ENCODE data around the gene ASCL1. TPM values are rescaled to one million over a fixed set of nuclear protein-coding genes. Genes with fewer than 3 reads are reported as not detected.

Gene ASCL1
- total and polyA plus RNA-seq, 9 of the 15 experiments (the other 6 are each of a cell fraction or from before 2014, with no cell fraction given) = 0.01 to 0.09 (median 0.04) TPM; not detected in 3

GRCh38 chr12:102946042-102946441 is 11.4 kb upstream of the ASCL1 start:
- in situ Hi-C loops (cut with MboI) = no loop called here

More at GRCh38 chr12:102946042-102946441, 11.4 kb upstream of the ASCL1 start:
- no peak for FAIRE-seq
- CTCF ChIA-PET (ENCODE audit: low intra/inter-chr PET ratio) = no interaction called here
- no peak overlapping the region for H3K4me3 ChIP-seq
- no peaks in the 10 kb centered on the region for H4K20me1 ChIP-seq (replicated peaks; ENCODE audit: control insufficient read depth, insufficient read depth, low read length)
- ATAC-seq = no peak
- H3K9ac ChIP-seq (ENCODE audit: insufficient read depth in 1 of 2, low read depth in 2 of 2, low read length in 2 of 2) = no peak overlapping the region
- H3K4me2 ChIP-seq (ENCODE audit: insufficient read depth, low read length) = no peak overlapping the region
- H3K27me3 ChIP-seq (ENCODE audit: control insufficient read depth in 2 of 2, insufficient read depth in 2 of 2, low read length in 2 of 2) = no peaks in the 10 kb centered on the region
- intact Hi-C loops (cut with micrococcal nuclease) = loop anchor here (5.0 kb wide), 2 partner anchors 64 to 686 kb away; no protein-coding TSS in a partner anchor
- no TSS peak for BruUV-seq (replicated peaks)
- no peak overlapping the region for H2AFZ ChIP-seq (ENCODE audit: low read depth, low read length)
- no peaks in the 10 kb centered on the region for H3K36me3 ChIP-seq (ENCODE audit: control insufficient read depth, insufficient read depth, low read length)
- DNase-seq (ENCODE audit: extremely low read depth in 1 of 4, low spot score in 3 of 4) = no peak
- POLR2A ChIA-PET = no interaction called here
- H3K9me3 ChIP-seq (replicated peaks; ENCODE audit: control insufficient read depth, insufficient read depth, low read depth, low read length) = no peaks in the 10 kb centered on the region
- H3K27ac ChIP-seq (ENCODE audit: extremely low read depth, low read depth, low read length) = no peak overlapping the region
- H3K4me1 ChIP-seq (replicated peaks in 1 of 2; ENCODE audit: control insufficient read depth in 2 of 2, insufficient read depth in 2 of 2, low read length in 2 of 2) = peaks cover 0 to under 1% of the 10 kb centered on the region in 2 experiments; a peak in 1 of 5 replicates
- TF ChIP-seq TCF3 (CRISPR knock-in tag; IDR thresholded peaks at IDR 0.05) (no peak), RERE (CRISPR knock-in tag; IDR thresholded peaks at IDR 0.05; ENCODE audit: borderline replicate concordance) (no peak), ZBTB43 (CRISPR knock-in tag; IDR thresholded peaks at IDR 0.05) (no peak), PCBP2 (IDR thresholded peaks at IDR 0.05; ENCODE audit: low read depth, low read length, poor library complexity, severe bottlenecking) (no peak), ARHGAP35 (IDR thresholded peaks at IDR 0.05; ENCODE audit: partially characterized antibody) (no peak), PTRF (tag; IDR thresholded peaks at IDR 0.05) (no peak), CBFA2T3 (IDR thresholded peaks at IDR 0.05) (no peak)
- no peaks in the 10 kb centered on the region for H3K79me2 ChIP-seq (ENCODE audit: control insufficient read depth, insufficient read depth, low read length)
- no peaks in the 10 kb centered on the region for H3K9me1 ChIP-seq (ENCODE audit: control insufficient read depth, insufficient read depth, low read length)
- WGBS (ENCODE audit: insufficient coverage, low coverage, missing lambda C conversion rate) = 4% methylated on average over 2 of the region's 2 CpGs
